GM23338 (cell line): ENCODE data around the gene UBAC2.

Experiments
- CREB1 ChIP-seq: fragments of 250-450 bp; sonication (Bioruptor Pico); IDR thresholded peaks from 2 replicates; pipeline ENCODE4 v1.5.0; 2020; ENCODE audit warnings: low read depth, mild to moderate bottlenecking, moderate library complexity
- CTCF ChIP-seq, 2 experiments: fragments of 200-600 bp in 1 of 2; sonication (generic) in 1 of 2; conservative IDR thresholded peaks; 2 replicates each; pipeline versions ENCODE4 v1.5.1 to v1.6.1; 2016 to 2017; ENCODE audit warnings: antibody characterized with exemption in 2 of 2, low read depth in 2 of 2, mild to moderate bottlenecking in 2 of 2, moderate library complexity in 1 of 2
- EZH2 ChIP-seq: fragments of 200-600 bp; sonication (generic); IDR thresholded peaks from one replicate; pipeline ENCODE4 v1.8.0; 2017; ENCODE audit warnings: antibody characterized with exemption, mild to moderate bottlenecking, low read depth; ENCODE audit not compliant: unreplicated experiment
- EZH2phosphoT487 ChIP-seq: fragments of 200-600 bp; sonication (generic); IDR thresholded peaks from one replicate; pipeline ENCODE4 v1.8.1; 2018; ENCODE audit warnings: antibody characterized with exemption; ENCODE audit not compliant: unreplicated experiment
- JUNB ChIP-seq: IDR thresholded peaks from one replicate; pipeline ENCODE4 v1.6.1; 2016; ENCODE audit warnings: antibody characterized with exemption; ENCODE audit not compliant: unreplicated experiment
- NANOG ChIP-seq: IDR thresholded peaks from 2 replicates; pipeline ENCODE4 v1.6.1; 2016; ENCODE audit warnings: antibody characterized with exemption, borderline replicate concordance
- POLR2AphosphoS5 ChIP-seq: IDR thresholded peaks from 2 replicates; pipeline ENCODE4 v1.6.1; 2016; ENCODE audit warnings: antibody characterized with exemption, low read depth
- STAT1 ChIP-seq: IDR thresholded peaks from one replicate; pipeline ENCODE4 v1.6.1; 2016; ENCODE audit warnings: antibody characterized with exemption; ENCODE audit not compliant: unreplicated experiment
- ZNF114 ChIP-seq: fragments of 250-450 bp; sonication (Bioruptor Pico); IDR thresholded peaks from 2 replicates; pipeline ENCODE4 v1.5.0; 2020; ENCODE audit warnings: mild to moderate bottlenecking, moderate library complexity
- ZNF331 ChIP-seq: fragments of 250-450 bp; sonication (Bioruptor Pico); IDR thresholded peaks from 2 replicates; pipeline ENCODE4 v1.5.0; 2020; ENCODE audit warnings: low read depth, mild to moderate bottlenecking, moderate library complexity
- ZNF462 ChIP-seq: fragments of 250-450 bp; sonication (Bioruptor Pico); IDR thresholded peaks from 2 replicates; pipeline ENCODE4 v1.5.0; 2020; ENCODE audit warnings: mild to moderate bottlenecking, moderate library complexity
- TF ChIP-seq, protein P1 (sequence below): IDR thresholded peaks from one replicate; pipeline ENCODE4 v1.6.1; 2018; ENCODE audit warnings: antibody characterized with exemption; ENCODE audit not compliant: unreplicated experiment

DNA sequence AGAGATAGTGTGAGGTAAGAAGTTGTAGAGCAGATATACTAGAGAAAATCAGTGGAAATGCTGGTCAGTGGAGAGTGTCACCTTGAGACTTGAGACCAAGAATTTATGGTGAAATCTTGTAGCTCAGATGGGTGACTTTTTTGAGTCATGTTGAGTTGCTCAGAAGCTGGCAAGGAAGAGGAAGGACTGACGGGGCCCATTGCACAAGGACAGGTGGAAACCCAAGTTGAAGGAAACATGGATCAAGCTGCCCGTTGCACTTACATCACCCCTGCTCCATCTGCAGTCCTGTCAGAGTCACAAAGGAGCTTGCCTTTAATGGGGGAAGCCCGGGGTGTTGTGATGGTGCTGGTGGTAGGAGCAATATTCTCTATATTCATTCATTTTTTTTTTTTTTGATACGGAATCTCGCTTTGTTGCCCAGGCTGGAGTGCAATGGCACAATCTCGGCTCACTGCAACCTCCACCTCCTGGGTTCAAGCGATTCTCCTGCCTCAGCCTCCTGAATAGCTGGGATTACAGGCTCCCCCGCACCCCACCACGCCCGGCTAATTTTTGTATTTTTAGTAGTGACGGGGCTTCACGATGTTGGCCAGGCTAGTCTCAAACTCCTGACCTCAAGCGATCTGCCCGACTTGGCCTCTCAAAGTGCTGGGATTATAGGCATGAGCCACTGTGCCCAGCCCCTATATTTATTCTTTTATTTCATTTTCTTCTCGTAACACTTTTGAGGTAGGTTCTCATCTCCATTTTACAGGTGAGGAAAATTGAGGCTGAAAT, 27.4 kb downstream of the UBAC2 start:
- TF ChIP-seq CTCF (conservative IDR thresholded peaks at IDR 0.05; ENCODE audit: low read depth in 2 of 2) (no peak), CREB1 (CRISPR knock-in tag) (no peak), EZH2 (no peak), POLR2AphosphoS5 (no peak), JUNB (no peak), STAT1 (no peak), EZH2phosphoT487 (no peak), ZNF331 (no peak), NANOG (no peak), ZNF114 (CRISPR knock-in tag) (no peak), ZNF462 (CRISPR knock-in tag) (no peak)
- TF ChIP-seq, protein P1, sequence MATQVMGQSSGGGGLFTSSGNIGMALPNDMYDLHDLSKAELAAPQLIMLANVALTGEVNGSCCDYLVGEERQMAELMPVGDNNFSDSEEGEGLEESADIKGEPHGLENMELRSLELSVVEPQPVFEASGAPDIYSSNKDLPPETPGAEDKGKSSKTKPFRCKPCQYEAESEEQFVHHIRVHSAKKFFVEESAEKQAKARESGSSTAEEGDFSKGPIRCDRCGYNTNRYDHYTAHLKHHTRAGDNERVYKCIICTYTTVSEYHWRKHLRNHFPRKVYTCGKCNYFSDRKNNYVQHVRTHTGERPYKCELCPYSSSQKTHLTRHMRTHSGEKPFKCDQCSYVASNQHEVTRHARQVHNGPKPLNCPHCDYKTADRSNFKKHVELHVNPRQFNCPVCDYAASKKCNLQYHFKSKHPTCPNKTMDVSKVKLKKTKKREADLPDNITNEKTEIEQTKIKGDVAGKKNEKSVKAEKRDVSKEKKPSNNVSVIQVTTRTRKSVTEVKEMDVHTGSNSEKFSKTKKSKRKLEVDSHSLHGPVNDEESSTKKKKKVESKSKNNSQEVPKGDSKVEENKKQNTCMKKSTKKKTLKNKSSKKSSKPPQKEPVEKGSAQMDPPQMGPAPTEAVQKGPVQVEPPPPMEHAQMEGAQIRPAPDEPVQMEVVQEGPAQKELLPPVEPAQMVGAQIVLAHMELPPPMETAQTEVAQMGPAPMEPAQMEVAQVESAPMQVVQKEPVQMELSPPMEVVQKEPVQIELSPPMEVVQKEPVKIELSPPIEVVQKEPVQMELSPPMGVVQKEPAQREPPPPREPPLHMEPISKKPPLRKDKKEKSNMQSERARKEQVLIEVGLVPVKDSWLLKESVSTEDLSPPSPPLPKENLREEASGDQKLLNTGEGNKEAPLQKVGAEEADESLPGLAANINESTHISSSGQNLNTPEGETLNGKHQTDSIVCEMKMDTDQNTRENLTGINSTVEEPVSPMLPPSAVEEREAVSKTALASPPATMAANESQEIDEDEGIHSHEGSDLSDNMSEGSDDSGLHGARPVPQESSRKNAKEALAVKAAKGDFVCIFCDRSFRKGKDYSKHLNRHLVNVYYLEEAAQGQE, result no peak
